SH-SY5Y (cell line): ENCODE data around the gene ITGBL1.

Experiments
- GATA2 ChIP-seq: IDR thresholded peaks from 2 replicates; pipeline ENCODE4 v1.6.1; 2011; ENCODE audit warnings: mild to moderate bottlenecking, low read depth, low read length
- GATA3 ChIP-seq: IDR thresholded peaks from 2 replicates; pipeline ENCODE4 v1.6.1; 2011; ENCODE audit warnings: low read depth, mild to moderate bottlenecking, low read length, moderate library complexity

GRCh38 chr13:101412076-101412475, 40.4 kb upstream of the ITGBL1 start:
- TF ChIP-seq GATA2 (no peak), GATA3 (no peak)
